Measurements from ENCODE around the gene PLET1.
A peak's percentile ranks its signal among the peaks of the same experiment; 100 is the strongest.

PLET1 gene

DNA sequence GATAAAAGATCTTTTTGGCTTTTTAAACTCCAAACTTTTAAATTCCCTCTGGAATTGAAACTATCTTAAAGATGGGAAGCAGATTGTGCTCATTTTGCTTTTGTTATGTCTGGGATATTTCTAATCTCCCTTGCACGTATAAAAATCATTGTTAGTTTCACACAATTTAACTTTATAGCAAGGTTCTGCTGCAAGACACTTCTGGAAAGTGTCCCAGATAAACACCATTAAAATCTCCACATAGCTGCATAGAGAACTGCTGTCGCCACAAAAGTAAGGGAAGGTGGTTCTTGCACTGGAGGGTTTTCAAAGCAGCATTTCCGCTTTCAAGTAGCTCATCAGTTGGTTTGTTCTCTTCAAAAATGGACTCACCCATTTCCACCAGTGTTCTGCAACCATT is 22.6 kb downstream of the PLET1 start:
- DNase-seq: no peak

DNA sequence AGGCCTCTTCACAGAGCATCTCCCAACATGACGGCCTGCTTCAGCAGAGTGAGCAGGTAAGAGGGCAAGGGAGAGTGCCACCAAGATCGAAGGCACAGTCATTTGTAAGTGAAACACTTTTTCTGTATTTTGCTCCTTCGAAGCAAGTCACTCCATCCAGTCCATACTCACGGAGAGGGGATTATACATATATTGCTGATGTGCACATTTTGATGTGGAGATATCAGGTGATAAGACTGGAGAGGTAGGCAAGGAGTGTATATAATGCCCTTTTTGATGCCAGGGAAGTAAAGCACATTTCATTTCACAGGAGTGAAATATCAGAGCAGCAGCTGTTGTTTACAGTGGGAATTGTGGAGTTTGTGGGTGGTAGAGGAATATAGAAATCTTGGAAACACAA is 23.2 kb downstream of the PLET1 start:
- no peak for DNase-seq

DNA sequence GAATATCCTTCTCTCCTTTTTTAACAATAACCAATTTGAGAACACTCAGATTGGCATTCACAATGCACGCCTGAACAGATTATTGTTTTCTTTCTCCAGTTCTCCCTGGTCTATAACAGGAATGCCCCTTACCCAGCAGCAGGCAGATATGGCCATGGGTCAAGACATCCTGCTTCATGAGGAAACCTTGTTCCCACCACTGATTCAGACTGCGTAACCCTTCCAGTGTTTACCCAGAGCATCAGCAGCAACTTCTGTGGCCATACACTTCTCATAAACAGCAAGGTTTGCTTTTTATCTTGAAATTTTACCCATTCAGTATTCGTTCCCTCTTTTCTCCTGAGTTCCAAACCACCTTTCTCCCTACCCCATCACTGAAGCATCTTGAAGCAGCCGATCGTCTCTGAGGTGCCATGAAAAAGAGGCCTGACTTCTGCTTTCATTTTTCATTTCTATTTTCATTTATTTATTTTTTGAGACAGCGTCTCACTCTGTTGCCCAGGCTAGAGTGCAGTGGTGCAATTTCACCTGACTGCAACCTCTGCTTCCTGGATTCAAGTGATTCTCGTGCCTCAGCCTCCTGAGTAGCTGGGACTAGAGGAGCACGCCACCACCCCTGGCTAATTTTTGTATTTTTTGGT is 24.8 kb downstream of the PLET1 start:
- no peak for DNase-seq

DNA sequence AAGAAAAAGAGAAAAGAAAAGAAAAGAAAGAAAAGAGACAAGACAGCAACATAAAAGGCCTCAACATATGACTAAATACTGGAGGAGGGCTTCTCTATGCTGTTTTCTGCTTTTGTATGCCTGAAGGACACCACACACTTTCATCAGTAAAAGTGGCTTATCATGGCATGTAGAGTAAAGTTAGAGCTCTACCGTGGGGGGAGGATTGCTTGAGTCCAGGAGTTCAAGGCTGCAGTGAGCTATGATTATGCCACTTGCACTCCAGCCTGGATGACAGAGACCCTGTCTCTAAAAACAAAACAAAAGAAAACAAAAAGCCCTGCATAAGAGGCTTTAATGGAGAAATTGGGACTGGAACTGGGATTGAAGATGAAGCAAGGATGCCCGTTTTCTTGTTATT is 28.7 kb downstream of the PLET1 start:
- DNase-seq: no peak

DNA sequence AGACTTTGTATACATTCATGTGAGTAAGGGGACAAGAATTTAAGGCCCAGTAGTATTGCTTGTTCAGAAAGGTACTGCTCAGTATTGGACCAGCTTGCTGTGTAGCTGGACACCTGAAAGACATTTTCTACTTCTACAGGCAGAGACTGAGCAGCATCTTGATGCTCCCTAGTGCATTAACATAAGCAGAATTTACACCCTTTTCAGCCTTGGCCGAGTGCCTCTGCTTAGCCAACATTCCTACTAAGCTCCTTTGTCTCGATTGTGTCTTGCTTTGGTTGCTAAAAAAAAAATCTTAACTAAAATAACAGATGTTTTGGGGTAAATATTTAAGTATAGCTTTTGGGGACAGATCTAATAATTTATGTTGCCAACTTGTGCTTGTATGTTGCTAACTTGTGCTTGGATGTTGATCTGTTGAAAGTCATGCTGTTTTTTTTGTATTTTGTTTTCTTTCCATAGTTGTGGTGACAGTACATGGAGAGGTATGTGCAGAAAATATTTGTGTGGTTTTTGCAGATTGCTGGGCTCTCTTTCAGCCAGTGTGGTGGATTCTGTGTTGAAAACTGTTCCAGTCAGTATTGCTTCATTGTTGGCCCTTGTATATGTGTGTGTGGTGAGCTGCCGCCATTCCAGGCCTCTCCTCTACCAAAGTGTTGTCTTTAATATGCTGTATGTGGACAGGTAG is 30.8 kb downstream of the PLET1 start:
- peak; percentile 87 for DNase-seq

DNA sequence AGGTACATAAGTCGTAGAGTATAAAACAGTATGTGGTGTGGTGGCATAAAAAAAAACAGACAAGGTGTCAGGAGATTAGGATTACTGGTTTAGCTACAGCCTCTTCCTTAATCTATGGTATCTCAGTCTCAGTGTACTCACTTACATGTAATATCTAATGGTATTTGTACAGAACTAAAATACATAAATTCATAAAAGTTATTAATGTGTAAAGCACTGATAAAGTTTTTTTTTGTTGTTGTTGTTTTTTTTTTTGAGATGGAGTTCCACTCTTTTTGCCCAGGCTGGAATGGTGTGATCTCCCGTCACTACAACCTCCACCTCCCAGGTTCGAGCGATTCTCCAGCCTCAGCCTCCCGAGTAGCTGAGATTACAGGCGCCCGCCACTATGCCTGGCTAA is 31.5 kb downstream of the PLET1 start:
- DNase-seq: no peak

DNA sequence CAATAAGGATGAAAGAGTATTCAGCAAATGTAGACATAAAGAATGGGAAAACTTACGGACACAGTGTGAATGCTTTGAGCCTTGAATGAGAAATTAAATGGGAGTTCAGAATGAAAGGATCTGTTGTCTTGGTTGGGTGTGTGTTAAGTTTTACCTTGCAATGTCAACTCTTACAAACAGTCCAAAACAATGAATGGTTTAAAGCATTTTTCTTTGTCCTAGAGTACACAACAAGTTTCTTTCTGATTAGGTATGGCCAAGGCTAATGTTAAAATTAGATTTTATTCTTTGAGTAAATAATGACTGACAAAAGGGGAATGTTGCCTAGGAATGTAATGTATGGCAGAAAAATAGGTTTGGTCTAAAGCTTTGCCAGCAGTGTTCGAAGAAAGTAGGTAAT is 32.0 kb downstream of the PLET1 start:
- DNase-seq: no peak

DNA sequence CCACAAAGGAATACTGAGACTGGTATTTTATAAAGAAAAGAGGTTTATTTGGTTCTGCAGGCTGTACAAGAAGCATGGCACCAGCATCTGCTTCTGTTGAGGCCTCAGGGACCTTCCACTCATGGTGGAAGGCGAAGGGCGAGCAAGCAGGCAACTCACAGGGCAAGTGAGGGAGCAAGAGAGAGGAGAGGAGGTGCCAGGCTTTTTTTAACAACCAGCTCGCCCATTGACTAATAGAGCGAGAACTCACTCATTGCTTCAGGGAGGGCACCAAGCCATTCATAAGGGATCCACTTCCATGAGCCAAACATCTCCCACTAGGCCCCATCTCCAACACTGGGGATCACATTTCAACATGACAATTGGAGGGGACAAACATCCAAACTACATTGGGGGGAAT is 33.2 kb downstream of the PLET1 start:
- DNase-seq: no peak

DNA sequence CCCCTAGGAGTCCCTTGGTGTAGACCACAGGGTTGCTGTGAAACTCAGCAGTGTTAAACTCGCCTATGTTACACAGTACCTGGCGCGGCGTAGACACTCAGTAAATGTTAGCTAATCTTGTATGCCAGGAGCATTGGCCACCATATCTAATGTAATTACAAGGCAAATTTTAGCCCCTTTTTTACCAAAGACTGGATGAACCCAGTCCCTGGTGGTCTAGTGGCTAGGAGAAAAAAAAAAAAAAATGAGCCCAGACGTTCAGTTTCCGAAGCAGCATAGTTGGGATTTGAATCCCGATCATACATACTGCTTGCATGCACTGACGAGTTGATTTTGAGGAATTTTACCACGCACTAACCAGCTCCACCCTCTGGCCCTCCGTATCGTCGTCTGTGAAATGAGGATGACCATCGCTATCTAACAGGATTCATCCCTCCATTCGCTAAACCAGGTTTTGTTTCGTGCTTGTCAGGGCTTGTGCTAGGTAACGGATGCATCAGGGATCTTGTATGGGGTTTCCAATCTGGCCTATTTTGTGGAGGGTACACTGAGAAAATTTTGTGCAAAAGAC is 33.7 kb downstream of the PLET1 start:
- DNase-seq: peak; percentile 27

DNA sequence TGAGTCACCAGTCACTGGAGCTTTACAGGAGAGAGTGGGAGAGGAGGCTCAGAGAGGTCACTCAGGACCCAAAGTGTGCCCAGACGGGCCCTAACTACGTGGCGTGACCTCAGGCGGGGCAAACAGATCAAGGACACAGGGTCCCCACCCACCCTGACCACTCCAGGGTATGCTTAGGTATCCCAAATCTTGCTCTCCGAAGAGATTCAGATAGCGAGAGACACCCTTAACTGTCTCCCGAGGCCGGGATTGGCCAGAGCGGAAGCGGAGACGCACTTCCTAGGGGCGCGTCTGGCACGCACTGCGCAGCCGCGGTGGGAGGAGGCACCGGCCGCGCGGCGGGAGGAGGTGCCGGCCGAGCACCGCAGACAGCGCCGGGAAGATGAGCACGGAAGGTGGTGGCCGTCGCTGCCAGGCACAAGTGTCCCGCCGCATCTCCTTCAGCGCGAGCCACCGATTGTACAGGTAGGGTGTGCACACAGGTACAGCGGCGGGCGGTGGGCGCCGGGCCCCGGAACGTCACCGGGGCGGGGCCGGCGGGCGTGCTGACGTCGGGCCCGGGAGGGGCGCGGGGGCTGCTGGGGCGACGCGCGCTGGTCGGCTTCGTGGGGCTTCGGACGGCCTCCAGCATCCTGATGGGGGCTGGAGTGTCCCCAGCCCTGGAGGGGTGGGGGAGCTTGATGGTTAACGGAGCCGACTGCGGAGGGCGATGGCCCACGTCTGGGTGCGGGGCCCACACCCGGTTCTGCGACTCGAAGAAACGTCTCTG is 34.4 kb downstream of the PLET1 start, which contains the start of gene PTS:
PTS (plus strand) TSS at position 367 of the 769 bp plus-strand sequence; CDS start at position 383, 16 bp downstream.
- peak; percentile 89 for DNase-seq

DNA sequence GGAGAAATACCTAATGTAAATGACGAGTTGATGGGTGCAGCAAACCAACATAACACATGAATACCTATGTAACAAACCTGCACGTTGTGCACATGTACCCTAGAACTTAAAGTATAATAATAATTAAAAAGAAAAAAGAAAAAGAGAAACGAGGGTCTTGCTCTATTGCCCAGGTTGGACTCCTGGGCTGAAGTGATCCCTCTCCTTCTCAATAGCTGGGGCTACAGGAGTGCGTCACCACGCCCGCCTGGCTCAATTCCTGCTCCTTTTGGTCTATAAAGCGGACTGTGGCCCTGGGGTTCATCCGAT is 35.0 kb downstream of the PLET1 start:
- no peak for DNase-seq

DNA sequence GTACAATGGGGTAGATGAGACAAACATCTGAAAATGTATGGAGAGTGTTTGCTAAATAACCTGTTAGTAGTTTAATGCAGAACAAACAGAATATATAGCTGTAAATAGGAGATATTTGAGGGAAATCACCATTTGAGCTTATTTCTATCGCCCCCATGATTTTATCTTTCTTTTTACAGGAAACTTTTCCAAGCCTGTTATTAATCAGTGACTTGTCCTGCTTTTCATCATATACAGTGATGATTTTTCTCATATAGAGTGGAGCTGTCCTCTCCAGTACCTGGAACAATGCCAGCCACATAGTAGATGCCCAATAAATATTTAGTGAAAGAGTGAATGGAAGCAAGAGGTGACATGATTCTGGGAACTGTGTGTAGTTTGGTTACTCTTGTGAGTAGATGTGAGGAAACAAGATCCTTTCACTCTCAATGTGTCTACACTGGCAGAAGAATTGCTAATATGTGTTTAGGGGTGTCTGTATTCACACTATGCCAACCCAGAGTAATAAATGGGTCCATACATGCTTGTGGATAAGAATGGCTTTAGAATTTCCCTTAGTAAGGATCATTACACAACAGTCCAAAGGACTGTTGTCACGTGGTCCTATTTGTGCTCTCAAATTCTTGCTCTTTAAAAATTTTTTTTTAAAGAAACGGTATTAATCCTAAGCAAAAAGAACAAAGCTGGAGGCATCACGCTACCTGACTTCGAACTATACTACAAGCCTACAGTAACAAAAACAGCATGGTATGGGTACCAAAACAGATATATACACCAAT is 36.7 kb downstream of the PLET1 start:
- no peak for DNase-seq

DNA sequence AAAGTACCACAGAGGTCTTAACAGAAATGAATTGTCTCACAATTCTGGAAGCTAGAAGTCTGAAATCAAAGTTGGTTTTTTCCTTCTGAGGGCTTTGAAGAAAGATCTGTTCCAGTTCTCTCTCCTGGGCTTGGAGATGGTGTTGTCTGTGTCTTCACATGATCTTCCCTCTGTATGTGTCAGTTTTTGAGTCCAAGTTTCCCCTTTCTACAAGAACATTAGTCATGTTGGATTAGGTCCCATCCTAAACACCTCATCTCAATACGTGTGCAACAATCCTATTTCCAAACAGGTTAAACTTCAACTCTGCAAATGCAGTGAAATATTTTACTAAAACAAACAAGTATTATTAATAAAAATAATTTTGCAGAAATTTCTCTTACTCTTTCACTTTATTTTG is 37.5 kb downstream of the PLET1 start:
- no peak for DNase-seq

DNA sequence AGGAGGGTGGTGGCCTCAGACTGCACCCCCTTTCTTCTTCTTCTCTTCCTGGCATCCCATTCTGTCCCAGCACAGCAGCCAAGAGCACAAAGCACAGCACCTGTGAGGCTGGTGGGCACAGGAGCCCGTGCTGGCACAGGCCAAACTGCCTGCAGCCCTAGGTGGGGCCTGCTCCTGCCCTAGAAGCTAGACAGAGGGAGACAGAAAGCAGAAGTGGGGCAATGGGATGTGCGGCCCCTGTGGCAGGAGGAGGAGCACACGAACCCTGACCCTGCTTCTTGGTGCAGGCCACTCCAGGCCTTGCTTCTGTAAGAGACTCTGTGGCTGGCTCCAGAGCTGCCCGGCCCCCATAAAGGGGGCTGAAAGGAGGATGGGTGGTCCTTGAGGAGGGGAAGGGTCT is 38.4 kb downstream of the PLET1 start:
- no peak for DNase-seq

DNA sequence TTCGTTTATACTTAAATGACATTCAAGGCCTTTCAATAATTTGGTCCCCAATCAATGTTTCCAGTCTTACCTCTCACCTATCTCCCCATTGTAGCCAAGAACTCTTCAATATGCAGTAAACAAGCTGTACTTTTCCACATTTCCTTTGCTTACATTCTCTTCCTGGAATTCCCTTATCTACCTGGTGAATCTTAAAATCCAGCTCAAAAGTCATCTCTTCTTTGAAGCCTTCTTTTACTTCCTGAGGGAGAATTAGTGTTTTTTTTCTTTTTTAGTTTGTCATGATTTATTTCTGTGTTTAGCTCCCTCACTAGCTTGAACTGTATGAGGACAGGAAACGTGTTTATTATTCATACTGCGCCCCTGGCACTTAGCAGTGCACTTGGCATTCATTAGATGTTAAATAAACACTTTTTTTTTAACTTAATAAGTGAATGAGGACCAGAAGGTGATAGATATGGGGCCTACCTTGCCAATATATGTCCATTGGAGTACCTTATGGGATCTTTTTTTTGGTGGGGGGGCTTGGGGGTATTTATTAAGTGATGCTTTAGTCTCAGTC is 39.3 kb downstream of the PLET1 start:
- no peak for DNase-seq

DNA sequence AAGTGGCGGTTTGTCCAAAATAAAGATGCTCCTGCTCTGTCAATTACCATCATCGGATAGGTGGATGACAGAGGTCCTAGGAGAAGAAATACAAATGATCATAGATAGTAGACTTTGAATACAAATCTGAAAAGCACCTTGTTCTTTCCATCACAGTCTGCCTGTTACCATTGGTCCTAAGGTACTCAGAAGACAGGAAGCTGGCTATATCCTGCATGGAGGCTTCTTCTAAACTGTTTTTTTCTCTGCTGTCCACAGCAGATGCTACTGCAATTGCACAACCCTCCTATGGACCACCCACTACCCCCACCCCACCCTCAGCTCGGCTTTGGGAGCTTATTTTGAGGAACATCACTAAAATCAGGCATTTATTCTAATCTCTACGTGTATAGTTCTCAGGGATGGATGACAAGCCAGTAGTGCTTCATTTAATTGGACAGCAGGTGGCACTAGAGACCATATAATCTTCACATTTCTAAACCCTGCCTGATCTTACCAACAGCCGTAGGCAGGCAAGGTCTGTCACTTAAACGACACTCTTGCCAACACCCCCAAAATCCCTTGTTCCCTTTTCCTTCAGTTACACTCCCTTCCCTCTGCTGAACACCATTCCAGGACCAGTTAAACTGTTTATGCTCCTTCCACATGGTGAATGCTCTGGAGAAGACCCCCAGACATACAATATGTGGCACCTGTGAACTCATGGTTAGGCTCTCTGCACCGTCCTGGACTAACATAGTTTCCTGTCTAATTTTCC is 41.0 kb downstream of the PLET1 start:
- DNase-seq: peak; percentile 75

DNA sequence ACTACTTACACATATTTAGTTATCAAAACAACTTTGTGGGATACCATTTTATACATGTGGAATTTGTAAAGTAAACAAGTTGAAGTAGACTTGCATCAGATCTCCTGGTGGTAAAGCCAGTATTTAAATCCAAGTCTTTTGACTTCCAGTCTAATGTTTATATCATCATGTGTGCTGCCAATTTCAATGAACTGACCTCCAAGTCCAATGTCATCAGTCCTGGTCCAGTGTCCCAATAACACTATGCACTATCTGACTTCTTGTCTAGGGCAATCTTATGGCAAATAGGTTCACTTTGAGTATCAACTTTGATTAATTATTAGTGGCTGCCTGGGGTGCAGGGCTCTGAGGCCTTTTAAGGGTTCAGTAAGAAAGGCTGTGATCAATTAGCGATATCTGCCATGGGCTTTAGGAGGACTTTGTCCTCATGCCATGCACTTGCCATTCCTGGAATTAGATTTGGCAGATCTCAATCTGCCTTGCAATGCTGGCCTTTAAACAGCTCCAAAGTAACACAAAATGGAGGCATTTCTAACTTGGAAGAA is 44.0 kb downstream of the PLET1 start:
- DNase-seq: peak; percentile 63

DNA sequence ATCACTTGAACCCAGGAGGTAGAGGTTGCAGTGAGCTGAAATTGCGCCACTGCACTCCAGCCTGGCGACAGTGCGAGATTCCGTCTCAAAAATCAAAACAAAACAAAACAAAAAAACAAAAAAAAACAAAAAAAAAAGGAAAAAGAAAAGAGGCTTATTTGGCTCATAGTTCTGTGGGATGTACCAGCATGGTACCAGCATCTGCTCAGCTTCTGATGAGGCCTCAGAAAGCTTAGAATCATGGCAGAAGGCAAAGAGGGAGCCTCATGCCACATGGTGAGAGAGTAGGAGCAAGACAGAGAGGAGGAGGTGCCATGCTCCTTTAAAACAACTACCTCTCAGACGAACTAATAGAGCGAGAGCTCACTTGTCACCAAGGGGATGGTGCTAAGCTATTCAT is 45.0 kb downstream of the PLET1 start:
- DNase-seq: no peak

DNA sequence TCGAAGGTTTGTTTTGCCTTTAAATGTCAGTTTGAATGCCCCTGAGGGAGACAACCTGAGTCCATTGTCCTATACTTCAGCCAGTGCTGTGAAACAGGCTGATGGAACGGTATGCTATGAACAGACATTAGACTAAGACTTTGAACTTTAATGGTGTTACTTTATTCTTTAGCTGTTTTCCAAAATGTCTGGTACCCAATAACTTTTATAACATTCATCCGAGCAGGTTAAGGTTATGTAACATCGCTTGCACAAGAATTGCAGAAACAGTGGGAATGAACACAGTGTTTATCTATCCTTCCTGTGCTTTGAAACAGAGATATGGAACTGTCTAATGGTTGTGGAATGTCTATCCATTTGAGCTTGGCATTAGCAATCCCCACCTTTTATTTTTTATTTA is 46.9 kb downstream of the PLET1 start:
- no peak for DNase-seq

DNA sequence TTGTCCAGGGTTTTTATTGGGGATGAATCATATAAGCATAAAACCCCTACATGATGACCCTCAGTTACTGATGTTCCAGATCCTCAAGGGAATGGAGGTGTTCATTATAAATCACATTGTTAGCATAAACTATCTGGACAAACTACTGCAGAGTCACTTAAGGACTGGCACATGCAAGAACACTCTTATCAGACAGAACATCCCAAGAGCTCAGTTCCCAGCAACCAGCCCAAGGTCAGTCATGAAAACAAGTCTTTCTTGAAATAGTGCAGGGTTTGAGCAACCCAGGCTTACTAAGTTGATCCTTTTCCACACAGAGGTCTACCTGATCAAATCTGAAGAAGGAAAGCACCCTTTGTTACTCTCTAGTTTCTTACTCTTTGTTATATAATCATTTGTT is 48.0 kb downstream of the PLET1 start:
- no peak for DNase-seq

DNA sequence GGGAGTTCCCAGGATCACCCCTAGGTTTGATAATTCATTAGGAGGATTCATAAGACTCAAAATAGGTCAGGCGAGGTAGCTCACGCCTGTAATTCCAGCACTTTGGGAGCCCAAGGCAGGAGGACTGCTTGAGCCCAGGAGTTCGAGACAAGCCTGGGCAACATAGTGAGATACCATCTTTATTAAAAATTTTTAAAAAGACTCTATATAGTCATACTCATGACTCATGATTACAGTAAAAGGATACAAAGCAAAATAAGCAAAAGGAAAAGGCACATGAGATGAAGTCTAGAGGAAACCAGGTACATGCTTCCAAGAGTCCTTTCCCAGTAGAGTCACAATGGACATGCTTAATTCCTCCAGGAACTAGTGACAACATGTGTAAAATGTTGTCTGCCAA is 48.4 kb downstream of the PLET1 start:
- no peak for DNase-seq

All from fibroblast of skin of scalp (primary cell).